ENCODE measurements around the gene TDP1. TPM values are rescaled to one million over a fixed set of nuclear protein-coding genes. Genes with fewer than 3 reads are reported as not detected.
A peak's percentile ranks its signal among the peaks of the same experiment; 100 is the strongest.

The TDP1 gene
- total RNA-seq, result 12.5 TPM

DNA sequence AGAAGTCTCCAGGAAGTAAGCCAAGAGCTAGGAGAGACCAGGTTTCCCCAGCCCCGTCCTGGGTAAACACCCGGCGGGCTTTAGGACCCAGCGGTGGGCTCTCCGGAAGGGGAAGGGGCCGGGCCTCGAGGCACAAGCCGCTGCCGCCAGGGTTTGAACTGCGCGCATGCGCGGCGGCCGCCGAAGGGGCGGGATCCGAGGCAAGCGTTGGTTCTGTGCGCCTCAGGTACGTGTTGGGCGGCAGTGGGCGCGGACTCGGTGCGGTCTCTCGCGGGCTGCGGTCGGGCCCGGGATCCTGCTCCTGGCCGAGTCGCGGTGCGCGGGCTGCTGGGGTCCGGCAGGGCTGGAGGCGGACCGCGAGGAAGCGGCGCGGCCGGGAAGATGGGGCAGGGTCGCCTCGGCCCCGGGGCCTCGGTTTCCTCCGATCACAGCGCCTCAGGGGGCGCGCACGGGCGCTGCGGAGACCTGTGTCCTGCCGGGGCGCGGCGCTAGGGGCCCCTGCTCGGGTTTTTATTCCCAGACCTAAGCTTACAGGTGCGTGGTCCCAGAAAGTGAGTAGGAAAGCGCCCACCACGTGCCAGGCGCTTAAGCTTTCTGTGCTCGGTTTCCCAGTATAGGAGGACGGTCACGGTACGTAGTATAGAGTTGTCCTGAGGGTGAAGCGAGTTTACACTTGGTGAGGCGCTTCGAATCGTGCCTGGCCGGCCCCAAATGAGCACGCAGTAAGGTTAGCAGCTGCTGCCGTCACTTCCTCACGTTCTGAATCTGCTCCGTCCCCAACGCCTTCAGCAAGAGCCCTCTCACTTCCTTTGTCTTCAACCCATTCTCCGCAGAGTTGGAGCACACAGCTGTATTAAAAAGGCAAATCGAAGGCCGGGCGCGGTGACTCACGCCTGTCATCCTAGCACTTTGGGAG is at the start of gene TDP1:
Gene TDP1, plus strand, starts transcription at position 183 of the 916 bp plus-strand sequence. CDS start 7,188 bp downstream, outside the sequence.
- peaks cover 11 to 32% (median 24%) of the 10 kb centered on the region in 3 donors for H3K4me1 ChIP-seq (ENCODE audit: control insufficient read depth in 3 of 3, insufficient read depth in 3 of 3, low read length in 3 of 3)
- peak within 1 kb of the TSS; percentile 69 to 94 (median 92) for H3K4me3 ChIP-seq (ENCODE audit: low read length in 3 of 3)
- no peaks in the 10 kb centered on the region for H3K9me3 ChIP-seq (ENCODE audit: control insufficient read depth in 3 of 3, low read length in 3 of 3)
- H3K27ac ChIP-seq (ENCODE audit: low read depth, low read length), result peak within 1 kb of the TSS; percentile 90
- H3K36me3 ChIP-seq (ENCODE audit: control insufficient read depth in 3 of 3, insufficient read depth in 3 of 3, low read length in 3 of 3), result no peaks in the 10 kb centered on the region
- no peaks in the 10 kb centered on the region for H3K27me3 ChIP-seq (ENCODE audit: control insufficient read depth in 3 of 3, insufficient read depth in 3 of 3, low read length in 3 of 3)
- peak within 1 kb of the TSS; percentile 79 to 86 (median 85) for H3K9ac ChIP-seq (ENCODE audit: low read depth in 1 of 3, low read length in 3 of 3)

DNA sequence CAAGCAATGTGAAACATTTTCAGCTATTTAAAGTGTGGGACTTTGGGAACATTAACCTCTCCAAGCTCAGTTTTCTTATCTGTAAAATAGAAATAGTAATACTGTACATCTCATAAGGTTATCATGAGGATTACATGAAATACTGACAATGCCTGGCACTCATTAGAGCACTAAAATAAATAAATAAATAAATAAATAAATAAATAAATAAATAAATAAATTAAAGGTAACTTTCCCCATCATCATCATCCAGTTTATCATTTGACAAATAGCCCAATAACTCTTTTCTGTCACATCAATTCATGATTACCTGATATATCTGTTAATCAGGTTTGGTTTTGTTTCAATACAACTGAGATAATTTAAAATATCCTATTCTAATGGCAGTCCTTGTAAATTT is 49.7 kb upstream of the TDP1 start:
- no peaks in the 10 kb centered on the region for H3K9me3 ChIP-seq (ENCODE audit: control insufficient read depth in 3 of 3, low read length in 3 of 3)
- no peak overlapping the region for H3K4me3 ChIP-seq (ENCODE audit: low read length in 3 of 3)
- no peak overlapping the region for H3K9ac ChIP-seq (ENCODE audit: low read depth in 1 of 3, low read length in 3 of 3)
- H3K27me3 ChIP-seq (ENCODE audit: control insufficient read depth in 3 of 3, insufficient read depth in 3 of 3, low read length in 3 of 3), result no peaks in the 10 kb centered on the region
- no peaks in the 10 kb centered on the region for H3K4me1 ChIP-seq (ENCODE audit: control insufficient read depth in 3 of 3, insufficient read depth in 3 of 3, low read length in 3 of 3)
- no peaks in the 10 kb centered on the region for H3K36me3 ChIP-seq (ENCODE audit: control insufficient read depth in 3 of 3, insufficient read depth in 3 of 3, low read length in 3 of 3)
- no peak overlapping the region for H3K27ac ChIP-seq (ENCODE audit: low read depth, low read length)

DNA sequence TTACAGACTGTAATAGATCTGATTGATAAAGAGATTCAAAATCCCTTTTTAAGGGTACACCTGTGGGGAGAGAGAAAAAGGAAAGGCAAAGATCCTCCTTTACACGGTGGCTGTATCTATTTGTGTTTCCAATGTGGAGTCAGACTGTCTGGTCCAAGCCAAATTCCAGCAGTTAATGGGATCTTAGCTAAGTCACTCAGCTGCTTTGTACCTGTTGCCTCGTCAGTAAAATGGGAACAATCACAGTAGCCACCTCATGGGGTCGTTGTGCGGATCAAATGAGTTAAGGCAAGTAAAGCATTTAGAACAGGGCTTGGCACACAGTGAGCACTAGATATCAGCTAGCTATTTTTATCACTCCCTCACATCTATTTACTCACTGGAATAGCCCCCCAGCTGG is 48.1 kb upstream of the TDP1 start:
- H3K9ac ChIP-seq (ENCODE audit: low read depth in 1 of 3, low read length in 3 of 3), result no peak overlapping the region
- no peaks in the 10 kb centered on the region for H3K9me3 ChIP-seq (ENCODE audit: control insufficient read depth in 3 of 3, low read length in 3 of 3)
- H3K4me3 ChIP-seq (ENCODE audit: low read length in 3 of 3), result no peak overlapping the region
- H3K4me1 ChIP-seq (ENCODE audit: control insufficient read depth in 3 of 3, insufficient read depth in 3 of 3, low read length in 3 of 3), result peaks cover 0 to 8% (median 7%) of the 10 kb centered on the region in 3 donors
- no peaks in the 10 kb centered on the region for H3K27me3 ChIP-seq (ENCODE audit: control insufficient read depth in 3 of 3, insufficient read depth in 3 of 3, low read length in 3 of 3)
- H3K36me3 ChIP-seq (ENCODE audit: control insufficient read depth in 3 of 3, insufficient read depth in 3 of 3, low read length in 3 of 3), result no peaks in the 10 kb centered on the region
- H3K27ac ChIP-seq (ENCODE audit: low read depth, low read length), result no peak overlapping the region

DNA sequence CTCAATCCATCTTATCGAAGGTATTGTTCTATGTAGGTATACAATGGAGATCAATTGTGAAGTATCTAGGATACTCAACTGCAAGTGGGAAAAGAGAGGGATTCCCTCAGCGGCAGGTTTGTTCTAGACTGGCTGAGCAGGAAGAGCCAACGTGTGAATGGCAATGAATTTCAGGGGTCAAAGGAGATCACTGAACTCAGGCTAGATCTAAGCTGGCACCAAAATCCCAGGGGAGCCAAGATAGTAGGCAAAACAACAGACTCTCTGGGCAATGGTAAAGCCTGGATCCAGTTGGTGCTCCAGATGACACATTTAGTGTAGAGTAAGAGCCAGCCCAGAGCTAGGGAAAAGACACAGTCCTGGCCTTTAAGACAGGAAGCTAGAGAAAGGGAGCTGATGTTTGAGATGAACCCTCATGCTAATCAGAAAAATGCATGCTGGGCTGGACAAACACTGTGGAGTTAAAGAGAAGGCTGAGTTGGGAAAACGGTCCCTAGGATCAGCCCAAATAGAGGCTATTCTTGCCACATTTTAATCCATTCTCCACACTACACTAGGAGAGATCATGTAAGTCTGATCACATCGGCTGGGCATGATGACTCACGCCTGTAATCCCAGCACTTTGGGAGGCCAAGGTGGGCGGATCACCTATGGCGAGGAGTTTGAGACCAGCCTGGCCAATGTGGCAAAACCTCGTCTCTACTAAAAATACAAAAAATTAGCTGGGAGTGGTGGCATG is 46.8 kb upstream of the TDP1 start:
- Histone ChIP-seq H3K9ac (ENCODE audit: low read depth in 1 of 3, low read length in 3 of 3) (no peak overlapping the region), H3K27ac (ENCODE audit: low read depth, low read length) (no peak overlapping the region), H3K4me3 (ENCODE audit: low read length in 3 of 3) (no peak overlapping the region), H3K4me1 (ENCODE audit: control insufficient read depth in 3 of 3, insufficient read depth in 3 of 3, low read length in 3 of 3) (peaks cover 0 to 8% (median 7%) of the 10 kb centered on the region in 3 donors), H3K36me3 (ENCODE audit: control insufficient read depth in 3 of 3, insufficient read depth in 3 of 3, low read length in 3 of 3) (no peaks in the 10 kb centered on the region), H3K27me3 (ENCODE audit: control insufficient read depth in 3 of 3, insufficient read depth in 3 of 3, low read length in 3 of 3) (no peaks in the 10 kb centered on the region), H3K9me3 (ENCODE audit: control insufficient read depth in 3 of 3, low read length in 3 of 3) (no peaks in the 10 kb centered on the region)

DNA sequence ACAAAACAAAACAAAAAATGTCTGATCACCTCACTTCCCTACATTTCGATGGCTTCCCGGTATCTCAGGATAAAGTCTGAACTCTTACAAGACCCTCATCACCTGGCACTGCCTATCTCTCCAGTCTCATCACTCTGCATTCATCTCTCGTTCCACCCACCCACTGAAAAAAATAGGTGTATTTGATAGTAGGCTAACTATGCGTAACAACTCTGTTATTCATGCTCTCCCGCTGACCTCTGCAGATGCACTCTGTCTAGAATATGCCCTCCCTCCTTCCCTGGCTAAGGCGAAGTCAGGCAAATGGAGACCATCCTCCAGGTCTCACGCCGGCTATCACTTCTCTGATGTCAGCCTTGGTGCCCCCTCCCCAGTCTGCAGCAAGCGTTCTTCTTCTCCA is 46.1 kb upstream of the TDP1 start:
- Histone ChIP-seq H3K4me1 (ENCODE audit: control insufficient read depth in 3 of 3, insufficient read depth in 3 of 3, low read length in 3 of 3) (peaks cover 0 to 8% (median 7%) of the 10 kb centered on the region in 3 donors), H3K9ac (ENCODE audit: low read depth in 1 of 3, low read length in 3 of 3) (no peak overlapping the region), H3K9me3 (ENCODE audit: control insufficient read depth in 3 of 3, low read length in 3 of 3) (no peaks in the 10 kb centered on the region), H3K36me3 (ENCODE audit: control insufficient read depth in 3 of 3, insufficient read depth in 3 of 3, low read length in 3 of 3) (no peaks in the 10 kb centered on the region), H3K27ac (ENCODE audit: low read depth, low read length) (no peak overlapping the region), H3K4me3 (ENCODE audit: low read length in 3 of 3) (no peak overlapping the region), H3K27me3 (ENCODE audit: control insufficient read depth in 3 of 3, insufficient read depth in 3 of 3, low read length in 3 of 3) (no peaks in the 10 kb centered on the region)

DNA sequence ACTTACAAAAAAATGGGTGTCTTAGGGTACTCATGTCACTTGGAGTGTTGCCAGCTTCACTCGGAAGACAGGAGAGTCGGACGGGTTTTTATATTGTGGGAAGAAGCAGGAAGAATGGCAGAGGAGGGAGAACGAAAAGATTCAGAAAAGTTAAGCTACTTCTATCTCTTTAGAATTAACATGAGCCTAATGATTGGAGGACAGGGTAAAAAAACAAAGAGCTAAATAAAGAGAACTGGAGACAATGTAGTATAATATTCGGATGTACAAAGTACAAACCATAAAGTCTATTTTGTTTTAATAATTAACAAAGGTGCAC is 45.1 kb upstream of the TDP1 start:
- Histone ChIP-seq H3K4me1 (ENCODE audit: control insufficient read depth in 3 of 3, insufficient read depth in 3 of 3, low read length in 3 of 3) (peaks cover 0 to 8% (median 7%) of the 10 kb centered on the region in 3 donors), H3K4me3 (ENCODE audit: low read length in 3 of 3) (no peak overlapping the region), H3K9me3 (ENCODE audit: control insufficient read depth in 3 of 3, low read length in 3 of 3) (no peaks in the 10 kb centered on the region), H3K9ac (ENCODE audit: low read depth in 1 of 3, low read length in 3 of 3) (no peak overlapping the region), H3K36me3 (ENCODE audit: control insufficient read depth in 3 of 3, insufficient read depth in 3 of 3, low read length in 3 of 3) (no peaks in the 10 kb centered on the region), H3K27me3 (ENCODE audit: control insufficient read depth in 3 of 3, insufficient read depth in 3 of 3, low read length in 3 of 3) (no peaks in the 10 kb centered on the region), H3K27ac (ENCODE audit: low read depth, low read length) (no peak overlapping the region)

DNA sequence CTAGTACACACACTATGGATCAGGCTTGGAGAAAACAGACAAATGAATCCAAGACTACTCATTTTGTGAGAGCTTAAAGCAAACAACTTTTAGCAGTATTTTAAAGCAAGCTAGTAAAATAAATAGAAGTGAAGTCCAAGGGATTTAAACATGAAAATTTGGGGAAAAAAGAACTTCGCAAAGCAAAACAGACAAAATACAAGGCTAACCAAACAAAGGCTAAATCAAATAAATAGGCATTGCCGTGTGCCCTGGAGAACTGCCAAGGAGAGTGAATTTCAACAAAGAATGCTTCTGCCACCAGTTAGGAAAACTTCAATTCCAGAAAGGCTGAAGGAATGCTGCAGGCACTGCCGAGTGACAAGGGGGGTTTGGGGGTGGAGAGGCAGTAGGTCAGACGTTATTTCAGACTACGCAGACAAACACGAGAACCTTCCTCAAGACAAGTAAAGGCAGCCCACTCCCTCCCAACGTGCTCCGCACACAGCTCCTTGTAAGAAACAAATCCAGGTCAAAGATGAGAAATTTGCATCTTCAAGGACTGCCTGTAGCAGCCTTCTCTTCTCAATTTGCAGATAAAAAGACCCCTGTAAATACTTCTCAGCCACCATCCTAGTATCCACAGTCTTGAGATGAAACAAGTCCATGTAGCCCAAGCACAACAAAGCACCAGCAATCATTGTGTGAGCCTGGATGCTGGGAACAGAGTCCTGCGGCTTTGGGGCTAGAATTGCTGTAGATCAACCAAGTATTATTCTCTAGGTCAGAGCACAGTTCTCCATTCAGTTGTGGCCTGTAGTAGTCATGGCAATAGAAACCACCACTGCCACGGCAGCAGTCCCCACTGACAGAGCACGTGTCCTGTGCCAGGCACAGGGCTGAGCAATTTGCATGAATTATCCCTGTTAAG is 44.5 kb upstream of the TDP1 start:
- peaks cover 0 to 8% (median 7%) of the 10 kb centered on the region in 3 donors for H3K4me1 ChIP-seq (ENCODE audit: control insufficient read depth in 3 of 3, insufficient read depth in 3 of 3, low read length in 3 of 3)
- no peak overlapping the region for H3K4me3 ChIP-seq (ENCODE audit: low read length in 3 of 3)
- peak overlapping the region; percentile 16 for H3K27ac ChIP-seq (ENCODE audit: low read depth, low read length)
- H3K9me3 ChIP-seq (ENCODE audit: control insufficient read depth in 3 of 3, low read length in 3 of 3), result no peaks in the 10 kb centered on the region
- H3K27me3 ChIP-seq (ENCODE audit: control insufficient read depth in 3 of 3, insufficient read depth in 3 of 3, low read length in 3 of 3), result no peaks in the 10 kb centered on the region
- no peak overlapping the region for H3K9ac ChIP-seq (ENCODE audit: low read depth in 1 of 3, low read length in 3 of 3)
- H3K36me3 ChIP-seq (ENCODE audit: control insufficient read depth in 3 of 3, insufficient read depth in 3 of 3, low read length in 3 of 3), result no peaks in the 10 kb centered on the region

DNA sequence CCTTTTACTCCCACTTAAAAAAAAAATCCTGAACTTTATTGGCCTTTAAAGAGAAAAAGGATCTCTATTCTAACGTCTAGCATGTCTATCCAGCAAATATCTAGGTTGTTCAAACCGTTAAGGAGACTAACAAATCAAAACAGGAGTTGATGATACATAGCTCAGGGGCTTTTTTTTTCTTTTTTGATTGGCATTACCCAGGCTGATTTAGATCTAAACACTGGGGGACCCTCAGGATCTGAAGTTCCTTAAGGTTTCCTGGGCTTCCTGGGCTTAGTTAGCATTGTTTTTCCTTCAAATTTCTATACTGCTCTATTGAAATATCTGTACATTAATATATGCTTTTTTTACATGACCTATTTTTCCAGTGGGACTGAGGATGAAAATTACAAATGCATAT is 43.5 kb upstream of the TDP1 start:
- Histone ChIP-seq H3K9ac (ENCODE audit: low read depth in 1 of 3, low read length in 3 of 3) (no peak overlapping the region), H3K4me1 (ENCODE audit: control insufficient read depth in 3 of 3, insufficient read depth in 3 of 3, low read length in 3 of 3) (peaks cover 0 to 8% (median 7%) of the 10 kb centered on the region in 3 donors), H3K9me3 (ENCODE audit: control insufficient read depth in 3 of 3, low read length in 3 of 3) (no peaks in the 10 kb centered on the region), H3K36me3 (ENCODE audit: control insufficient read depth in 3 of 3, insufficient read depth in 3 of 3, low read length in 3 of 3) (no peaks in the 10 kb centered on the region), H3K4me3 (ENCODE audit: low read length in 3 of 3) (no peak overlapping the region), H3K27ac (ENCODE audit: low read depth, low read length) (peak overlapping the region; percentile 16), H3K27me3 (ENCODE audit: control insufficient read depth in 3 of 3, insufficient read depth in 3 of 3, low read length in 3 of 3) (no peaks in the 10 kb centered on the region)

DNA sequence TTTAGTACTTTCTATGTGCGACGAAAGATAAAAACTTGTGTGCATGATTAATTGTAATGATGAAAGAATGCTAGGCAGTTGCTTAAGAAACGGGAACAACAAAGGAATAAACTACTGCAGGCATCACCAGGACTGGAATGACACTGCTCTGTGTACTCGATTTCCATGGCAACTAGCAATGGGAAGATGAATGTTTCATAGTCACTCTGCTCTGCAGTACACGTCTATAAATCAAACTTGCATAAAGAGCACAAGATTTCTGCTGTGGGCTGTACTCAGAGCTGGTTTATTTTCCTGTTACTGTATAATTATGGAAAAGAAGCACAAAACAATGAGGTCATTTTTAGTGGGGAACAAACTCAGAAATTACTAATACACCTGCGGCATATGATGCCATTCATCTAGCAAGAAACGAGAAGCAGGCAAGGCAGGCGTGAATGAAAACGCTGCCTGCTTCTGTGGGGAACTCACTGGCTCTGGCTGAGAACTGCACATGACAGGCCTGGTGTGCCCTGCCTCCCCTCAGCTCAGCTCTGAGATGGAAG is 43.0 kb upstream of the TDP1 start:
- Histone ChIP-seq H3K9ac (ENCODE audit: low read depth in 1 of 3, low read length in 3 of 3) (no peak overlapping the region), H3K27me3 (ENCODE audit: control insufficient read depth in 3 of 3, insufficient read depth in 3 of 3, low read length in 3 of 3) (no peaks in the 10 kb centered on the region), H3K27ac (ENCODE audit: low read depth, low read length) (no peak overlapping the region), H3K4me3 (ENCODE audit: low read length in 3 of 3) (no peak overlapping the region), H3K9me3 (ENCODE audit: control insufficient read depth in 3 of 3, low read length in 3 of 3) (no peaks in the 10 kb centered on the region), H3K36me3 (ENCODE audit: control insufficient read depth in 3 of 3, insufficient read depth in 3 of 3, low read length in 3 of 3) (no peaks in the 10 kb centered on the region), H3K4me1 (ENCODE audit: control insufficient read depth in 3 of 3, insufficient read depth in 3 of 3, low read length in 3 of 3) (peaks cover 0 to 8% (median 7%) of the 10 kb centered on the region in 3 donors)

Measured in skeletal muscle tissue (tissue), 4 donors.